Kidney epithelial cell (primary cell): ENCODE measurements around the gene A1BG. TPM values are rescaled to one million over a fixed set of nuclear protein-coding genes. Genes with fewer than 3 reads are reported as not detected.

Experiments
- DNase-seq: peaks from one replicate; pipeline ENCODE4 v3.0.0-alpha.2; 2010; ENCODE audit warnings: low read depth
- H3K27me3 ChIP-seq: 2 replicates; pipeline ENCODE4 v1.6.0; 2011; ENCODE audit warnings: low read length; ENCODE audit not compliant: control insufficient read depth, insufficient read depth
- H3K36me3 ChIP-seq: 2 replicates; pipeline ENCODE4 v1.5.1; 2011; ENCODE audit warnings: low read length; ENCODE audit not compliant: control insufficient read depth, insufficient read depth
- H3K4me3 ChIP-seq: 2 replicates; pipeline ENCODE4 v1.5.1; 2011; ENCODE audit warnings: low read depth, mild to moderate bottlenecking, control low read depth, low read length
- CTCF ChIP-seq: IDR thresholded peaks from 2 replicates; pipeline ENCODE4 v1.5.1; 2011; ENCODE audit warnings: mild to moderate bottlenecking, moderate library complexity, low read length, control low read depth, inconsistent platforms; ENCODE audit not compliant: insufficient read depth, poor library complexity, severe bottlenecking
- total RNA-seq: library from RNA; depleted of rRNA; stranded (reverse); fragments of >200 nt; gene quantifications from 2 replicates; pipeline ENCODE4 v1.2.3, GENCODE V29; 2015

Gene A1BG
- total RNA-seq, 1 donor from 2014 or later: 8.1 TPM

DNA sequence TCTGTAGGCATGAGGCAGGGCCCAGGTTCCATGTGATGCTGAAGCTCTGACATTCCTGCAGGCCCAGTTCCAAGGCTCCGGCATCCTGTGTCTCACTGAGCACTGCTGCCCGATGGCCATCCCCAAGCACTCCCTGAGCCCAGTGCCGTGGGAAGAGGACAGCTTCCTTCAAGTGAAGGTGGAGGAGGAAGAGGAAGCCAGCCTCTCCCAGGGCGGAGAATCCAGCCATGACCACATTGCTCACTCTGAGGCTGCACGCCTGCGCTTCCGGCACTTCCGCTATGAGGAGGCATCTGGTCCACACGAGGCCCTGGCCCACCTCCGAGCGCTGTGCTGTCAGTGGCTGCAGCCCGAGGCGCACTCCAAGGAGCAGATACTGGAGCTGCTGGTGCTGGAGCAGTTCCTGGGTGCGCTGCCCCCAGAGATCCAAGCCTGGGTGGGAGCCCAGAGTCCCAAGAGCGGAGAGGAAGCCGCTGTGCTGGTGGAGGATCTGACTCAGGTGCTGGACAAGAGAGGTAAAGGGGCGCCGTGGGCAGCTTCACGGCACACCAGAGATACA, 18.5 kb downstream of the A1BG start:
- Histone ChIP-seq H3K4me3 (no peak overlapping the region), H3K36me3 (peaks cover 2% of the 10 kb centered on the region), H3K27me3 (no peaks in the 10 kb centered on the region)
- no peak for DNase-seq
- no peak for TF ChIP-seq CTCF

DNA sequence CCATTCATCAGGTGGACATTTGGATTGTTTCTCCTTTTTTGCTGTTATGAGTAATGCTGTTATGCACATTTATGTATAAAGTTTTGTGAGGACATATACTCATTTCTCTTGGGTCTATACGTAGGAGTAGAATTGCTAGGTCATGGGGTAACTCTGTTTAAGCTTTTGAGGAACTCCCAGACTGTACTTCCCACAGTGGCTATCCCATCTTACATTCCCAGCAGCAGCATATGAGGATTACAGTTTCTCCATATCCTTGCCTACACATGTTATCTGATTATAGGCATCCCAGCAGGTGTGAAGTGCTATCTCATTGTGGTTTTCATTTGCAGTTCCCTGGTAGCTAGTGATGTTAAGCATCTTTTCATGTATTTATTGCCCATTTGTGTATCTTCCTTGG, 20.6 kb downstream of the A1BG start:
- no peak for DNase-seq
- TF ChIP-seq CTCF: no peak
- no peak overlapping the region for H3K4me3 ChIP-seq
- H3K27me3 ChIP-seq: no peaks in the 10 kb centered on the region
- no peaks in the 10 kb centered on the region for H3K36me3 ChIP-seq

DNA sequence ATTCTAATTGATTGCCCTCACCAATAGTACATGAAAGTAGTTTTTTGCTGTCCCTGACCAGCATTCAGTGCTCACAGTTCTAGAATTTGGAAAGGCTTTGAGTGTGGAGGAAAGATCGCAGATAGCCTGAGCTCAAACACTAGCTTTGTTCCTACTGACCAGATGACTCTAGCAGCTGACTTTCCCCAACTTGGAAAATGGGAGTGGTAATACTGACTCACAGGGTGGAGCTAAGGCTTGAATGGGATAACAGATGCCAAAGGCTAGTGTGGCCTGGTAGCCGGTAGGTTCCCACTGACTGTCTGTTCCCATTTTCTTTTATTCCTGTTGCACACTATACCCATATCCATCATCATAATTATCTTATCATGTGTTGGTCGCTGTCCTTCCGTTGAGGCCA, 22.8 kb downstream of the A1BG start:
- DNase-seq: no peak

DNA sequence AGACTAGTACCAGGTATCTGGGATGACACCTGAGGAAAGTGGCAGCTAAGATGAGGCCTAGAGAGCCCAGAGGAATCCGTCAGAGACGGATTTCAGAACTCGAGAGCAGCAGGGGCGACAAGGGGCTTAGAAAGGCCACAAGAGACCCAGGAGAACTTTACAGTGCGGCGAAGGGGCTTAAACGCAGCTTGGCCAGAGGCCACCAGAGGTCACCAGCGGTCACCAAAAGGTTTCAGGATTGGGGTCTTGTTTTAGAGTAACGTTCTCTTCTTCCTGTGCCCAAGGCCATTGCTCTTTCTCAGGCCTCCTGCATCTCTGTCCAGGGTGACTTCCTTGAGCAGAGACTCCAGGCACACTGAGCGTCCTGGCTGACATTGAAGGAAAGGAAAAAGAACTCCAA, 24.3 kb downstream of the A1BG start:
- TF ChIP-seq CTCF: no peak
- H3K27me3 ChIP-seq: no peaks in the 10 kb centered on the region
- DNase-seq: no peak
- no peak overlapping the region for H3K4me3 ChIP-seq
- H3K36me3 ChIP-seq: no peaks in the 10 kb centered on the region

More for the DNA sequence above, 22.8 kb downstream of the A1BG start:
- Histone ChIP-seq H3K4me3 (no peak overlapping the region), H3K36me3 (no peaks in the 10 kb centered on the region), H3K27me3 (no peaks in the 10 kb centered on the region)
- TF ChIP-seq CTCF: no peak

DNA sequence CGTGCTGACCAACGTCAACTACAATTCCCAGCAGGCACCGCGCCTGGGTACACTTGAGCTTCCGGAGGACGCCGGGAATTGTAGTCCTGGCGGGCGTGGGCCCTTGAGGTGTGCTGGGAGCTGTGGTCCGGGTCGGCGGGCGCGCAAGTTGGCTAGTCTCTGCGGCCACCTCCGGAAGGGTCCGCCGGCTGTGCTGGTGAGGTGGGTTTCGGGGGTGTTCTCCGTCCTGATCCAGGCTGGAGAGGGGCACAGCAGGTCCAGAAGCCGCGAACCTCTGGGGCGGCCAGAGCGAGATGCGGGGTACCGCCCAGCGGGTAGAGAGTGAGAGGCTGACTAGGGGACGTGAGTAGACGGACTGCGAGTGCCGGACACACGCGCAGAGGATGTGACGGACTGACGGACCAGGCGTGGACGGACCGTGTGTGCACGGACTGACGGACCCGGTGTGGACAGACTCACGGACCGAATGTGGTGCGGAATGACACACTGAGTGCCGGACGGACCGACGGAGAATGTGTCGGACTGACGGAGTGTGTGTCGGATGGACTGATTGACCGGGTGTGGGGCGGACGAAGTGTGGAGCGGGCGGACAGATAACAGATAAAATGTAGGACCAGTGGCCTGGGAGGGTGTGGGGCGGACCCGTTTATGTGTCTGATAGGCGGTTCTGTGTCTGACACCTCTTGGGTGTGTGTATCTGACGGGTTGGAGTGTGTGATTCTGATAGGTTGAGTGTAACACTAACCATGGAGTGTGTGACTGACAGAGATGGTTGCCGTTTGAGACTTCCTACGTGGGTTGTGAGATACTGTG, 26.2 kb downstream of the A1BG start, which contains the start of gene ZSCAN22:
ZSCAN22 (plus strand) TSS at position 81 of the 813 bp plus-strand sequence. CDS start 7,809 bp downstream, outside the sequence.
- H3K4me3 ChIP-seq: peak within 1 kb of the TSS; percentile 64

More for the DNA sequence above, 26.2 kb downstream of the A1BG start, which contains the start of gene ZSCAN22:
- DNase-seq: peak; percentile 87
- no peak for TF ChIP-seq CTCF
- H3K27me3 ChIP-seq: no peaks in the 10 kb centered on the region
- H3K36me3 ChIP-seq: no peaks in the 10 kb centered on the region
